ENCODE results near the gene PRDM16. TPM values are rescaled to one million over a fixed set of nuclear protein-coding genes. Genes with fewer than 3 reads are reported as not detected.

PRDM16 gene
- total and polyA plus RNA-seq, 2 of the 4 experiments (the other 2 are of a cell fraction) = 0.02 TPM; not detected in 1

DNA sequence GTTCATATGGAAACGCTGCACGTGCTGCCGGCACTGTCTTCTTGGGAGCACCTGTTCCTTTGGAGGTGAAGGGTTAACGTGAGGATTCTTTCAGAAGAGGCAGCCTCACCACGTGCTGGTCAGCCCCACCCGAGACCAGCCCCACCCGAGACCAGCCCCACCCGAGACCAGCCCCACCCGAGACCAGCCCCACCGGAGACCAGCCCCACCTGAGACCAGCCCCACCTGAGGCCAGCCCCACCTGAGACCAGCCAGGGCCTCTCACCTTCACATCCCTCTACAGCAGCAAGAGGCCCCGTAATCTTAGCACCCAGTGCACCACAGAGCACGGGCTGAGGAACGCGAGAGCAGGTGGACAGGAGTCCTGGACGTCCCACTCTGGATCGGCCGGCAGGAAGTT, 18.0 kb downstream of the PRDM16 start:
- no peaks in the 10 kb centered on the region for H3K4me1 ChIP-seq (ENCODE audit: control insufficient read depth, insufficient read depth, low read length)
- WGBS, 2 experiments (ENCODE audit: extremely low coverage in 2 of 2, insufficient read length in 1 of 2) = no CpG with 5 or more reads among the region's 17 CpGs
- no peak overlapping the region for H3K27ac ChIP-seq (ENCODE audit: insufficient read depth, low read length)
- no peak overlapping the region for H3K4ac ChIP-seq (ENCODE audit: low read depth, low read length)
- H2AK9ac ChIP-seq (replicated peaks; ENCODE audit: low read depth, low read length, poor library complexity) = no peak overlapping the region
- no peaks in the 10 kb centered on the region for H3K79me1 ChIP-seq (ENCODE audit: low read depth in 1 of 2, low read length in 2 of 2)
- H3K9ac ChIP-seq (ENCODE audit: low read depth, low read length) = no peak overlapping the region
- ATAC-seq (ENCODE audit: low read depth) (no peak), DNase-seq (no peak)
- H2BK15ac ChIP-seq (ENCODE audit: low read depth, low read length) = no peak overlapping the region
- dilution Hi-C loops (cut with HindIII; ENCODE audit: low sequenced_read_pairs, unreplicated experiment) (no loop called here), in situ Hi-C loops (cut with MboI; ENCODE audit: low sequenced_read_pairs) (no loop called here), intact Hi-C loops (cut with micrococcal nuclease) (no loop called here)
- H4K5ac ChIP-seq (ENCODE audit: low read depth, low read length) = no peak overlapping the region
- no peak overlapping the region for H4K91ac ChIP-seq (ENCODE audit: insufficient read depth, low read depth, low read length)
- H2BK20ac ChIP-seq (ENCODE audit: low read depth, low read length) = no peak overlapping the region
- no peaks in the 10 kb centered on the region for H3K36me3 ChIP-seq (ENCODE audit: control insufficient read depth, insufficient read depth, low read length)
- no peaks in the 10 kb centered on the region for H4K20me1 ChIP-seq (ENCODE audit: insufficient read depth, low read length)
- no peak overlapping the region for H3K4me3 ChIP-seq (ENCODE audit: insufficient read depth, low read depth, low read length)
- no peak overlapping the region for H3K14ac ChIP-seq (replicated peaks; ENCODE audit: low read depth, low read length)
- no TSS peak for BruUV-seq (replicated peaks)
- no peak overlapping the region for H2BK5ac ChIP-seq (ENCODE audit: low read depth, low read length, poor library complexity, severe bottlenecking)
- no peaks in the 10 kb centered on the region for H3K27me3 ChIP-seq (ENCODE audit: control insufficient read depth, insufficient read depth, low read length)
- CTCF ChIA-PET = no interaction called here
- H3K23ac ChIP-seq (ENCODE audit: low read depth, low read length) = no peak overlapping the region
- 0 out of 2 replicates have a peak, but pooled peaks cover 2% of the 10 kb centered on the region for H3K9me3 ChIP-seq (ENCODE audit: control insufficient read depth, insufficient read depth, low read length)
- no peak overlapping the region for H3K18ac ChIP-seq (ENCODE audit: low read depth, low read length)
- H3K9me1 ChIP-seq (ENCODE audit: insufficient read depth, low read length) = no peaks in the 10 kb centered on the region
- no peak overlapping the region for H3K56ac ChIP-seq (ENCODE audit: extremely low read depth, insufficient read depth, low read length)
- no peak overlapping the region for H4K8ac ChIP-seq (ENCODE audit: low read depth in 2 of 2, low read length in 2 of 2)
- H2AFZ ChIP-seq (replicated peaks; ENCODE audit: low read length, poor library complexity) = no peak overlapping the region
- H2AK5ac ChIP-seq (ENCODE audit: low read depth, low read length) = no peak overlapping the region
- POLR2A ChIA-PET (ENCODE audit: unreplicated experiment) = no interaction called here
- H3K4me2 ChIP-seq (ENCODE audit: low read depth, low read length) = no peak overlapping the region
- TF ChIP-seq, protein P1, sequence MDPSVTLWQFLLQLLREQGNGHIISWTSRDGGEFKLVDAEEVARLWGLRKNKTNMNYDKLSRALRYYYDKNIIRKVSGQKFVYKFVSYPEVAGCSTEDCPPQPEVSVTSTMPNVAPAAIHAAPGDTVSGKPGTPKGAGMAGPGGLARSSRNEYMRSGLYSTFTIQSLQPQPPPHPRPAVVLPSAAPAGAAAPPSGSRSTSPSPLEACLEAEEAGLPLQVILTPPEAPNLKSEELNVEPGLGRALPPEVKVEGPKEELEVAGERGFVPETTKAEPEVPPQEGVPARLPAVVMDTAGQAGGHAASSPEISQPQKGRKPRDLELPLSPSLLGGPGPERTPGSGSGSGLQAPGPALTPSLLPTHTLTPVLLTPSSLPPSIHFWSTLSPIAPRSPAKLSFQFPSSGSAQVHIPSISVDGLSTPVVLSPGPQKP (IDR thresholded peaks at IDR 0.05; ENCODE audit: borderline replicate concordance, low read depth, low read length) = no peak
- no peak for TF ChIP-seq RFX5 (IDR thresholded peaks at IDR 0.05; ENCODE audit: low read depth, low read length)
- TF ChIP-seq, protein P2, sequence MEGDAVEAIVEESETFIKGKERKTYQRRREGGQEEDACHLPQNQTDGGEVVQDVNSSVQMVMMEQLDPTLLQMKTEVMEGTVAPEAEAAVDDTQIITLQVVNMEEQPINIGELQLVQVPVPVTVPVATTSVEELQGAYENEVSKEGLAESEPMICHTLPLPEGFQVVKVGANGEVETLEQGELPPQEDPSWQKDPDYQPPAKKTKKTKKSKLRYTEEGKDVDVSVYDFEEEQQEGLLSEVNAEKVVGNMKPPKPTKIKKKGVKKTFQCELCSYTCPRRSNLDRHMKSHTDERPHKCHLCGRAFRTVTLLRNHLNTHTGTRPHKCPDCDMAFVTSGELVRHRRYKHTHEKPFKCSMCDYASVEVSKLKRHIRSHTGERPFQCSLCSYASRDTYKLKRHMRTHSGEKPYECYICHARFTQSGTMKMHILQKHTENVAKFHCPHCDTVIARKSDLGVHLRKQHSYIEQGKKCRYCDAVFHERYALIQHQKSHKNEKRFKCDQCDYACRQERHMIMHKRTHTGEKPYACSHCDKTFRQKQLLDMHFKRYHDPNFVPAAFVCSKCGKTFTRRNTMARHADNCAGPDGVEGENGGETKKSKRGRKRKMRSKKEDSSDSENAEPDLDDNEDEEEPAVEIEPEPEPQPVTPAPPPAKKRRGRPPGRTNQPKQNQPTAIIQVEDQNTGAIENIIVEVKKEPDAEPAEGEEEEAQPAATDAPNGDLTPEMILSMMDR (conservative IDR thresholded peaks at IDR 0.05; ENCODE audit: low read depth, low read length) = no peak
- no peak for TF ChIP-seq CEBPB (IDR thresholded peaks at IDR 0.05; ENCODE audit: low read depth, low read length)
- TF ChIP-seq RAD21 (IDR thresholded peaks at IDR 0.05; ENCODE audit: low read length) = no peak
- no peak for TF ChIP-seq CHD1 (IDR thresholded peaks at IDR 0.05; ENCODE audit: low read depth, low read length)
- no peak for TF ChIP-seq MXI1 (IDR thresholded peaks at IDR 0.05; ENCODE audit: borderline replicate concordance, low read depth, low read length)
- TF ChIP-seq NFE2L2 (IDR thresholded peaks at IDR 0.05; ENCODE audit: low read depth, low read length) = no peak
- TF ChIP-seq, protein P3, sequence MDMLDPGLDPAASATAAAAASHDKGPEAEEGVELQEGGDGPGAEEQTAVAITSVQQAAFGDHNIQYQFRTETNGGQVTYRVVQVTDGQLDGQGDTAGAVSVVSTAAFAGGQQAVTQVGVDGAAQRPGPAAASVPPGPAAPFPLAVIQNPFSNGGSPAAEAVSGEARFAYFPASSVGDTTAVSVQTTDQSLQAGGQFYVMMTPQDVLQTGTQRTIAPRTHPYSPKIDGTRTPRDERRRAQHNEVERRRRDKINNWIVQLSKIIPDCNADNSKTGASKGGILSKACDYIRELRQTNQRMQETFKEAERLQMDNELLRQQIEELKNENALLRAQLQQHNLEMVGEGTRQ (IDR thresholded peaks at IDR 0.05; ENCODE audit: low read depth, low read length) = no peak
- TF ChIP-seq POLR2A (IDR thresholded peaks at IDR 0.05; ENCODE audit: low read depth, low read length) = no peak
- no peak for TF ChIP-seq BHLHE40 (IDR thresholded peaks at IDR 0.05; ENCODE audit: low read depth, low read length)
- TF ChIP-seq SMC3 (IDR thresholded peaks at IDR 0.05; ENCODE audit: low read depth, low read length) = no peak
- no peak for TF ChIP-seq MAFK (IDR thresholded peaks at IDR 0.05; ENCODE audit: low read depth, low read length)
- no peak for TF ChIP-seq MAZ (IDR thresholded peaks at IDR 0.05; ENCODE audit: borderline replicate concordance, low read depth, low read length)
- no peak for TF ChIP-seq RCOR1 (IDR thresholded peaks at IDR 0.05; ENCODE audit: insufficient replicate concordance, low read length)
- TF ChIP-seq FOS (IDR thresholded peaks at IDR 0.05; ENCODE audit: low read depth, low read length) = no peak
- no peak overlapping the region for H2BK120ac ChIP-seq (ENCODE audit: low read depth, low read length)
